ENCODE results near the gene C10orf143. TPM values are rescaled to one million over a fixed set of nuclear protein-coding genes. Genes with fewer than 3 reads are reported as not detected.

Gene C10orf143
- polyA plus RNA-seq, 1 donor (not counting 4 experiments of a cell fraction or from before 2014, with no cell fraction given), result 1.4 TPM

GRCh38 chr10:130042381-130042780 is 68.2 kb downstream of the C10orf143 start:
- H3K79me2 ChIP-seq (ENCODE audit: control insufficient read depth, insufficient read depth, low read length), result no peaks in the 10 kb centered on the region
- no peak for DNase-seq (ENCODE audit: low read depth, low spot score)
- H3K9me1 ChIP-seq (ENCODE audit: control insufficient read depth, extremely low read depth, insufficient read depth, low read length), result no peaks in the 10 kb centered on the region
- TF ChIP-seq EZH2 (IDR thresholded peaks at IDR 0.05; ENCODE audit: low read length) (no peak), CTCF (optimal IDR thresholded peaks at IDR 0.05 in 1 of 3, IDR thresholded peaks at IDR 0.05 in 1 of 3, conservative IDR thresholded peaks at IDR 0.05 in 1 of 3; ENCODE audit: extremely low read depth in 1 of 3, insufficient read depth in 2 of 3, low read length in 3 of 3) (no peak)
- FAIRE-seq, result no peak
- no peak overlapping the region for H2AFZ ChIP-seq (ENCODE audit: control insufficient read depth, low read length)
- no peak overlapping the region for H3K27ac ChIP-seq (ENCODE audit: control insufficient read depth, insufficient read depth, low read length)
- no peaks in the 10 kb centered on the region for H3K36me3 ChIP-seq (ENCODE audit: control insufficient read depth in 2 of 2, extremely low read depth in 1 of 2, insufficient read depth in 2 of 2, low read length in 2 of 2)
- H3K9me3 ChIP-seq (ENCODE audit: control insufficient read depth, low read depth, low read length), result no peaks in the 10 kb centered on the region
- no peak overlapping the region for H3K9ac ChIP-seq (ENCODE audit: control insufficient read depth, extremely low read depth, insufficient read depth, low read length)
- no peaks in the 10 kb centered on the region for H3K27me3 ChIP-seq (ENCODE audit: control insufficient read depth, extremely low read depth, insufficient read depth, low read length)
- dilution Hi-C loops (cut with MboI; ENCODE audit: extremely low pct_ligation_motif_present, low sequenced_read_pairs), result no loop called here
- no peaks in the 10 kb centered on the region for H3K4me1 ChIP-seq (ENCODE audit: control insufficient read depth, extremely low read depth, insufficient read depth, low read length)
- no peak overlapping the region for H3K4me2 ChIP-seq (ENCODE audit: control insufficient read depth, extremely low read depth, insufficient read depth, low read depth, low read length)
- no peaks in the 10 kb centered on the region for H4K20me1 ChIP-seq (ENCODE audit: control insufficient read depth, extremely low read depth, insufficient read depth, low read length)
- H3K4me3 ChIP-seq (ENCODE audit: control insufficient read depth in 2 of 3, extremely low read depth in 1 of 3, insufficient read depth in 2 of 3, low read depth in 1 of 3, low read length in 3 of 3), result no peak overlapping the region

- dilution Hi-C loops (cut with MboI; ENCODE audit: extremely low pct_ligation_motif_present, low sequenced_read_pairs), result no loop called here
Observed at GRCh38 chr10:130041451-130042371, 68.9 kb downstream of the C10orf143 start.

More at GRCh38 chr10:130041451-130042371, 68.9 kb downstream of the C10orf143 start:
- no peaks in the 10 kb centered on the region for H3K36me3 ChIP-seq (ENCODE audit: control insufficient read depth in 2 of 2, extremely low read depth in 1 of 2, insufficient read depth in 2 of 2, low read length in 2 of 2)
- H3K9ac ChIP-seq (ENCODE audit: control insufficient read depth, extremely low read depth, insufficient read depth, low read length), result no peak overlapping the region
- no peak overlapping the region for H3K4me3 ChIP-seq (ENCODE audit: control insufficient read depth in 2 of 3, extremely low read depth in 1 of 3, insufficient read depth in 2 of 3, low read depth in 1 of 3, low read length in 3 of 3)
- H2AFZ ChIP-seq (ENCODE audit: control insufficient read depth, low read length), result no peak overlapping the region
- H3K27ac ChIP-seq (ENCODE audit: control insufficient read depth, insufficient read depth, low read length), result no peak overlapping the region
- H3K27me3 ChIP-seq (ENCODE audit: control insufficient read depth, extremely low read depth, insufficient read depth, low read length), result no peaks in the 10 kb centered on the region
- H3K9me1 ChIP-seq (ENCODE audit: control insufficient read depth, extremely low read depth, insufficient read depth, low read length), result no peaks in the 10 kb centered on the region
- H3K9me3 ChIP-seq (ENCODE audit: control insufficient read depth, low read depth, low read length), result no peaks in the 10 kb centered on the region
- FAIRE-seq, result no peak
- TF ChIP-seq EZH2 (IDR thresholded peaks at IDR 0.05; ENCODE audit: low read length) (no peak), CTCF (optimal IDR thresholded peaks at IDR 0.05 in 1 of 3, IDR thresholded peaks at IDR 0.05 in 1 of 3, conservative IDR thresholded peaks at IDR 0.05 in 1 of 3; ENCODE audit: extremely low read depth in 1 of 3, insufficient read depth in 2 of 3, low read length in 3 of 3) (no peak)
- no peaks in the 10 kb centered on the region for H4K20me1 ChIP-seq (ENCODE audit: control insufficient read depth, extremely low read depth, insufficient read depth, low read length)
- H3K79me2 ChIP-seq (ENCODE audit: control insufficient read depth, insufficient read depth, low read length), result no peaks in the 10 kb centered on the region
- H3K4me1 ChIP-seq (ENCODE audit: control insufficient read depth, extremely low read depth, insufficient read depth, low read length), result no peaks in the 10 kb centered on the region
- DNase-seq (ENCODE audit: low read depth, low spot score), result no peak
- H3K4me2 ChIP-seq (ENCODE audit: control insufficient read depth, extremely low read depth, insufficient read depth, low read depth, low read length), result no peak overlapping the region
